Right lobe of liver (tissue), 4 donors: ENCODE measurements around the gene RTKN.

Source experiments
- POLR2A ChIP-seq: fragments of 450-650 bp; IDR thresholded peaks from one replicate; pipeline ENCODE4 v1.6.1; 2017; ENCODE audit warnings: antibody characterized with exemption, mild to moderate bottlenecking
- TF ChIP-seq, protein P1 (sequence below), 4 donors: fragments of 200-600 bp in 3 of 4; fragments of 450-650 bp in 1 of 4; IDR thresholded peaks; one replicate each; pipeline versions ENCODE4 v1.5.1 to v1.8.0; 2016 to 2022; ENCODE audit warnings: antibody characterized with exemption in 4 of 4, mild to moderate bottlenecking in 2 of 4
- donor health status: DM: no; HTN: no; CAD: no.
- donor health status: DM: no; HTN: no; CAD: no.
- donor health status: DM: no; HTN: yes; CAD: no.

DNA sequence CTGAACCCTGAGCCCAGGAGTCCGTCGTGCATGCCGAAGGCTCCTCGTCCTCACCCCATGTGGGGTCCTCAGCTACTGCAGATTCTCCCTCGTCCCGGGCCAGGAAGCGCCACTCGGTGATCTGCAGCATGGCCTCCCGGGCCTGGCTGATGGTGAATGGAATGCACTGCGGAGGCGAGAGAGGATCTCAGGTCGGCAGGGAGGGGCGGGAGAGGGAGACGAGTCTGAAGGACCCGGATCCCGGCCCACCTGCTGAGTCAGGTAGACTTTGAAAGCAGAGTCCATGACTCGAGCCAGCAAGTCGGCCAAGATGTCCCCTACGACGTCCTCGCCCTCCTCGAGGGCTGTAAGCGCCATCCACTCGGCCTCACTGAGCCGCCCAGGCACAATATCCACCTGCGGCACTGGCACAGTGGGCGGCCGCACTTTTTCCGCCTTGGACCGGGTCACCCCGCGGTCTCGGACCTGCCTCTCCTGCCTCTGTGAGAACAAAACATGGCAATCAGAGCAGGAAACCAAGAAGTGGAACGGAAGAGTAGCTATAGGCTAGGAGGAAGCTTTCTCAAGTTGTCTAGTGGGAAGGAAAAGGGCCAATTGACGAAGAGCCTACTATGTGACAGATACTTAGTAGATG is 25.9 kb downstream of the RTKN start:
- TF ChIP-seq, protein P1, sequence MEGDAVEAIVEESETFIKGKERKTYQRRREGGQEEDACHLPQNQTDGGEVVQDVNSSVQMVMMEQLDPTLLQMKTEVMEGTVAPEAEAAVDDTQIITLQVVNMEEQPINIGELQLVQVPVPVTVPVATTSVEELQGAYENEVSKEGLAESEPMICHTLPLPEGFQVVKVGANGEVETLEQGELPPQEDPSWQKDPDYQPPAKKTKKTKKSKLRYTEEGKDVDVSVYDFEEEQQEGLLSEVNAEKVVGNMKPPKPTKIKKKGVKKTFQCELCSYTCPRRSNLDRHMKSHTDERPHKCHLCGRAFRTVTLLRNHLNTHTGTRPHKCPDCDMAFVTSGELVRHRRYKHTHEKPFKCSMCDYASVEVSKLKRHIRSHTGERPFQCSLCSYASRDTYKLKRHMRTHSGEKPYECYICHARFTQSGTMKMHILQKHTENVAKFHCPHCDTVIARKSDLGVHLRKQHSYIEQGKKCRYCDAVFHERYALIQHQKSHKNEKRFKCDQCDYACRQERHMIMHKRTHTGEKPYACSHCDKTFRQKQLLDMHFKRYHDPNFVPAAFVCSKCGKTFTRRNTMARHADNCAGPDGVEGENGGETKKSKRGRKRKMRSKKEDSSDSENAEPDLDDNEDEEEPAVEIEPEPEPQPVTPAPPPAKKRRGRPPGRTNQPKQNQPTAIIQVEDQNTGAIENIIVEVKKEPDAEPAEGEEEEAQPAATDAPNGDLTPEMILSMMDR (IDR thresholded peaks at IDR 0.05) = no peak
- TF ChIP-seq POLR2A = no peak
